ENCODE results near the gene RPS18.

- TF ChIP-seq ZNF384 (IDR thresholded peaks at IDR 0.05) (no peak), ELF4 (IDR thresholded peaks at IDR 0.05) (no peak), L3MBTL2 (conservative IDR thresholded peaks at IDR 0.05) (no peak), FOXM1 (IDR thresholded peaks at IDR 0.05; ENCODE audit: borderline replicate concordance) (no peak), PKNOX1 (IDR thresholded peaks at IDR 0.05) (no peak), SP1 (IDR thresholded peaks at IDR 0.05) (no peak), SUZ12 (IDR thresholded peaks at IDR 0.05) (no peak), ARNT (IDR thresholded peaks at IDR 0.05) (no peak), HDGF (IDR thresholded peaks at IDR 0.05; ENCODE audit: borderline replicate concordance) (no peak), FOXA1 (IDR thresholded peaks at IDR 0.05) (no peak), FOXK2 (IDR thresholded peaks at IDR 0.05) (no peak), NFRKB (IDR thresholded peaks at IDR 0.05) (no peak), BHLHE40 (IDR thresholded peaks at IDR 0.05; ENCODE audit: borderline replicate concordance) (no peak), TARDBP (IDR thresholded peaks at IDR 0.05) (no peak)
Measured at GRCh38 chr6:33314943-33315792, 43.3 kb downstream of the RPS18 start.

Data from HEK293T (cell line).